ENCODE results near the gene RUNX2.

RUNX2 gene

DNA sequence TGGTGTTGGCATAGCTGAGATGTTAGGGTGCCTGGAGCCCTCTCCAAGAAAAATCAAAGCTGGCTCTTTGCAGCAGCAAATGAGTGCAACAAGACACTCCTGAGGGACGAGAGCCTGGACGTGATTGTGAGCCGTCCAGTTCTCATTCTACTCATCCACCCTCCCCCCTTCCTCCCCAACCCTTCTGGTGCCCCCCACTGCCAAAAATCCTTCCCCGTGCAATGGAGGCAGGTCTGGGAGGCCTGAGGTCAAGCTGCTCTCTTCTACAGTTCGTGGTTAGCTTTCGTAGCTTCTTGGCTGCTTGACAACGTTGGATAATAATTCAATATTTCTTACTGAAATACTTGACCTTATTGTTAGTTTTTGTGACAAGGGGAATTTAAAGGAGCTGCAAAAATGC lies 234.9 kb downstream of the RUNX2 start:
- no peak for DNase-seq

DNA sequence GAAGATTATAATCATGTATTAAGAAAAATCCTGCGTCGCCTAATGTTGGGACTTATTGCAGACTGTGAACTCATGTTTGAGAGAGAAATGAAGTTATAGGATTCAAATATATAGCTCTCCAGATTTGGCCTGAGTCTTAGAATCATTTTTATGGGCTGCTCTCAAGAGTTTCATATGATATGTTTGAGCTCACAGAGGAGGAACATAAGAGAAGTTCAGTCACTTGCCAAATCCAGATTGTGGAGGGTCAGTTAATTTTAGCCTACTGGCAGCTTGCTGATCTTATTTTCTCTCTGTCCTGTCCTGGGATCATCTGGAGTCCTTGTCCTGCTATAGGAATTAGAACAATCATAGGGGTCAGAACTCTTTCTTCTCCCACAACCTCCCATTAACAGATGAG lies 235.7 kb downstream of the RUNX2 start:
- DNase-seq = no peak

DNA sequence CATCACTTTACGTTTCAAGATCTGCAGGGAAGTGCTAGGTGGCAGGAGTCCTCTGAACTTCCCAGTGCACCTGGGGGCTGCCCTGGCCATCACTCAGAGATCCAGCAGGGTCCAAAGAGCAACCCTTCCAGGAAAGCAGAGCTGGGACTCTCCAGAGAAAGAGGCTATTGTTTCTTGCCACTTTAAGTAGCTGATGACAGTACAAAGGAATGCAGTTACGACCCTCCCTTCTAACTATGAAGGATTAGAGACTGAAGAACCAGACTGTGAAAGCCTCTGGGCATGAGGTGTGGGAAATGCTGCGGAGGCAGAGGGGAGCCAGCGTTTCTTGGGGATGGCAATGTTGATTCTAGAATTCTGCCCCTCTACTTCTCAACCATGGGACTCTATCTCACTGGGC lies 238.8 kb downstream of the RUNX2 start:
- DNase-seq = no peak

DNA sequence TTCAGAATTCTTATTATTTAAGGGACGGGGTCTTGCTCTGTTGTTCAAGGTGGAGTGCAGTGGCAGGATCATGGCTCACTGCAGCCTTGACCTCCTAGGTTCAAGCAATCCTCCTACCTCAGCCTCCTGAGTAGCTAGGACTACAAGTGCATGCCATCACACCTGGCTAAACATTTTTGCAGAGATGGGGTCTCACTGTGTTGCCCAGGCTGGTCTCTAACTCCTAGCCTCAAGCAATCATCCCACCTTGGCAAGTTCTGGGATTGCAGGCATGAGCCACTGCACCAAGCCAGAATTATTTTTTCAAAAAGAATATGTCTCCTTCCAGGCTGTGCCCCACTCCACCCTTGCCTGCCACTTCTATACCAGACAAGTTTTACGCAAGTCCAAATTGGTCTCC lies 239.7 kb downstream of the RUNX2 start:
- DNase-seq = no peak

DNA sequence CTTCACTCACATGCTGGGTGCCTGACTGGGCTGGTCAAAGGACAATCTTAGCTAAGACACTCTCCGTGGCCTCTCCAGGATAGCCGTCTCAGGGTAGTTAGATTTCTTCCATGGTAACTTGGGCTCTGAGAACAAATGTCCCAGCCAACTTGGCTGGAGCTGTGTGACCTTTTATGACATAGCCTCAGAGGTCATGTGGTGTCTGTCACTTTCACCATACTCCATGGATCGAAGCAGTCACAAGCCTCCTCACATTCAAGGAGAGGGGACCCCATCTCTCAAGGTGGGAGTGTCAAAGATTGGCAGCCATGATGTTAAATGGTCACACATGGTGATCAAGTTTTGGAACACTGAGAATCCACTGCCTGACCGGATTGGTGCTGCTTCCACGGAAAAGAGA lies 240.5 kb downstream of the RUNX2 start:
- no peak for DNase-seq

DNA sequence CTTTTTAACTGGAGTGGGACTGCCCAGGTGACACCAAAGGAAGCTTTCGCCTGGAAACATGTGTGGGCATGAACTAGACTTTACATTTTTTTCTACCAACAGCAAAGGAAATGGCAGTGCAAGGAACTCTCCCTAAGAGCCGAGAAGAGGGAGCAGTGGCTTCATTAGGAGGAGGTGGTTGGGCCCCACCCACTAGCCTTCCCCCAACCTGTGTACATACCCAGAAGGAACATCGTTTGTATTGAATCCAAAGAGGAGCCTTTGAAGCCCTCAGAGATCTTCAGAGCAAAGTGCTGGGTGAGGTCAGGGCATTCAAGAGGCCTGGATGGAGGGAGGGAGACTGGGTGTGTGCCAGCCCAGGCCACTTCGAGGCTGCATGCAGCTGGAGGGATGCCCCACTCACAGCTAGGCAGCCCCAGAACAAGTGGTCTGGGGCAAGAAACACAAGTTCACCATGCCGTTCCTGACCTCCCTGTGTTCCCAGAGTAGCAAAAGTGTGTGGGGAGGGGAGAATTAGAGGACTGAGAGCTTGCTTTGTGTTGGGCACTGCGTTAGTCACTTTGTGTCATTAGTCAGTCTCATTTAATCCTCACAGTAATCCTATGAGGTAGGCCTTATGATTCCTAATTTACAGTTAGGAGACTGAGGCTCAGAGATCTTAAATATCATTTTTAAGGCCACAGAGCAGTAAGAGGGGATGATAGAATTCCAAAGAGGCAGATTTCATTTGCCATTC lies 241.2 kb downstream of the RUNX2 start:
- DNase-seq = no peak

DNA sequence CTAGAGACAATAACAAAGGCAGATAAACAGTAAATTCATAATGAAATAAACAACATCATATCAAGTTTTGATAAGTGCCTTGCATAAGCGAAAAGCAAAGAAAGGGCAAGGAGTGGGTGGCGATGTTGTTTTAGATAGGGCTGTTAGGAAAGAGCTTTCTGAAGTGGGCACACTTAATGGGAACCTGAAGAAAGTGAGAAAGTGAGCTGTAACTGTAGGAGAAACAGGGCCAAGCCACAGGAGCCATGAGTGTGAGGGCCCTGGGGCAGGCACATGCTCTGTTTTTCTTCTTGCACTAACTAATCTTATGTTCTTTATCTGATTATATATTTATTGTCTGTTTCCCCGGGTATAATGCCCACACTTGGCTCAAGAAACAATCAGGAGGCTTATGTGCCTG lies 243.0 kb downstream of the RUNX2 start:
- no peak for DNase-seq

DNA sequence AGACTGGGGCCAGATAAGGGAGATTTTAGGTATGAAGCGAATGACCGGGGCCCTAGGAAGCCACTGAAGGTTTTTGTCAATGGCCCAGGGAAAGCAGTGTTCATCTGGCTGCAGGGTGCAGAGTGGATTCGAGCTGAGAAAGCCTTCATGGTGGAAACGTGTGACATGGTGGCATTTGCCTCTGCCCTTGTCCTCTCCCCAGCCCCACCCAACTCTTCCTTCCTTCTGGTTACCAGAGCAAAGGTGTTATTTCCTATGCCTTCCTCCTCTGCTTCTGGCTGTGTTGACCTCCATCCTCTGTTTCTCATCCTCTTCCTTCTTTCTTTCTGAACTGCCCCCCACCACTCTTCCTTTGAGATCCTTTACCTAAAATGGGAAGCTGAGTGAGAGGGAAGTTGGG lies 244.7 kb downstream of the RUNX2 start:
- no peak for DNase-seq

DNA sequence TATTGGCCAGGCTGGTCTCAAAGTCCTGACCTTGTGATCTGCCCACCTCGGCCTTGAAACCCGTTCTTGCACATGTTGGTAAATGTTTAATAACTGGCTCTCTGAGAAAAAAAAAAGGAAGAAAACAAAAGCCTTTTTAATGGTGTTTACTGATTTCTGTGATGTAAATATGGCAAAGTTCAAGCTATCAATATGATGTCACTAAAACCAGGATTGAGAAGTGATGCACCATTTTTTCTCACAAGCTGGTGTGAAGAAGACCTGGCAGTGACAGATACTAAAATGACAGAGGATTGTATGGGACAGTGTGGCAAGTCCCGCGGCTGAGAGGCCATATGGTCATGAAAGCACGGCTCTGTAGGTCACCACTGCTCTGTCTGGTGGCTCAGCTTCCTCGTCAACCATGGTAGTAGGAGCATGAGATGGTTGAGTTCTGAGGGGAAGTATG lies 245.9 kb downstream of the RUNX2 start:
- no peak for DNase-seq

DNA sequence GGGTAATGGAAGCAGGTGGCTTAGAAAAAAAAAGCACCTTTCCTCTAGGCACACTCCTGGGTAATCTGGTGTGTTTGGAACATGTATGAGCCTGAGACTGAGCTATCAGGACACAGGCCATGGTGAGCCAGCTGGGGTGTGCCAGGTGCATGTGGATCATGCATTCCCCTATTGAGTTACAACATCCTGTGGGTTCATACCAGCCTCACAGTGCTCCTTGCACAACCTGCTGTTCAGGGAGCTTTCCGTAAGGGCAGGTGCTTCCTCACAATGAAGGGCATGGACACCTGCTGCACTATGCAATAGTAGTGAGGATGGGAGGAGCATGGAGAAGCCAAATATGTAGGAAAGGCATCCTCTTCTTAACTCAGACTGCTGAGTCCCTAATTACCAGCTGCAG lies 246.8 kb downstream of the RUNX2 start:
- DNase-seq = no peak

DNA sequence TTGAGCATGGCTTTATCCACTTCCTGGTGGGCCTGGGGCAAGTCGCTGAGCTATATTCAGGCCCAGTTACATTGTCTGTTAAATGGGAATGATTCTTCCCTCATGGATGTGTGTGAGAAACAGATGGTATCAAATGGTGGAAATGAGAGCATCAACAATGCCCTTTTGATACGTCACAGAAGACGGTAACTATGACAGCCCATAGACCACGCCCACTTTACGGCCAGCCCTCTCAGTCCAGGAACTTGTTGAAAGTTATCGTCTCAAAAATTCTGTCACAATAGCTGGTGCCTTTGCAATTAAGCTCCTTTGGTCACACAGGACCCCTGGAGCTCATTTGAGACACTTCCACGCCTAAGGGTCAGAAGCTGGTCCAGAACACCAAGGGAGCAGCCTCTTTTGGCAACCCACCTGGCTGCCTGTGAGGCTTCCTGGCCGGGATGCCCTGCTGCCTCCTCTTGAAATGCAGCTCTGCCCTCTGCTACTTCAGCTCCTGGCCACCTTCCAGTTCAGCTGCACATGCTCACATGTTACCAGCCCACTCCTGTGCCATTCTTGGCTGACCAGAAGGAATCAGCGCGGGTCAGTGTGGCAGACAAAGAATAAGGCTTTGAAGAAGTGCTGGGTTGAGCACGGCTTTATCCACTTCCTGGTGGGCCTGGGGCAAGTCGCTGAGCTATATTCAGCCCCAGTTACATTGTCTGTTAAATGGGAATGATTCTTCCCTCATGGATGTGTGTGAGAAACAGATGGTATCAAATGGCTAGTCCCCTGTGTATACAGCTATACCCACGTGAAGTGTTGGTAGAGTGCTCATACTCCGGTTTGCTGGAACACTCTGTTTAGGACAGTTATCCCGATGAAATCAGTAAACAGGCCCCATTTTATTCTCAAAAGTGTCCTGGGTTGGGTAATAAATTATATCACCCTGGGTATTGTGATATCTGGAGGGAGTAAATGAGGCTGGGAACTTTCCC lies 248.8 kb downstream of the RUNX2 start:
- DNase-seq = no peak

DNA sequence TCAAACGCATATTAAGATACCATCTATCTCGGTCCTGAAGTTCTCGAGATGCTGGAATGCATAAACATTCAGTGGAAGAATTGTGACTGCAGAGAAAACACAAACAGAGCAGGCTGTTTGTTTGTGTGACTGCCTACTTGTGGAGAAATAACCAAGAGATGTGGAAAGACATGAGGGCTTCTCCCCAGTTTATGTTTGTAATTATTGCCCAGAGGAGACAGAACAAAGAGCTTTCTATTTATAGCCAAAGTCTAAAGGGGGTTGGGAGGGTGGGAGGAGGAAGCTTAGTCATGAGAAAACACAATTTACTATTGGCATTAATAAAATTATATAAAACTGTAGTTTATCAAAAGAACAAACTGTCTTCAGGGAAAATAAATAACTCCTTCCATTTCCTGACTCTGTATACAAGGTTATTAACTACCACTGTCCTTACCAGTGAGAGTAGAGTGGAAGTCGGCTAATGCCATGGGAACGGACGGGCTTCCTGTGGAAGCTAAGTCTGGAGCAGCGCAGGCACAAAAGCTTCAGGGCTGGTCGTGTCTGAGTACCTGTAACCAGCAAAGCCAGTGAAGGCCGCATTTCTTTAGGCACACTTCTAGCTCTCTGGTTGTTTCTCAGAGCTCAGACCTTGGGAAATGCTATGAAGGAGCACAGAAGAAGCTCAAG lies 249.8 kb downstream of the RUNX2 start:
- no peak for DNase-seq

DNA sequence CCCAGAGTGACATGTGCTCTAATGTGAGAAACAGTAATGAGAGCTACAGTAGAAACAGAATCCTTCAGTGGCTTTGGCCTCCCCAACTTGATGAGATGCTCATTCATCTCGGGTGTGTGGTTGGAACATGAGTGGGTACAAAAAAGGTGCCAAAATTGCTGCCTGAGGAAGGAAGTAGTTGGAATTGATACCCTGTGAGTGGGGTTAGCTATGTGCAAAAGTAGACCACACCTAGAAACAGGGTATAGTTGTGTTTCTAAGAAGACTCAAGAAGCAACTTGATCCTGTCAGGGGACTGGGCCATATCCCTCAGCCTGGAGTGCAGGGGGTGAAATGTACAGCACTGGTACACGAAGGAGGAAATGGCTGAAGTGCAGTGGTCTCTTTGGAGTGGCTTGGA lies 256.0 kb downstream of the RUNX2 start:
- no peak for DNase-seq

DNA sequence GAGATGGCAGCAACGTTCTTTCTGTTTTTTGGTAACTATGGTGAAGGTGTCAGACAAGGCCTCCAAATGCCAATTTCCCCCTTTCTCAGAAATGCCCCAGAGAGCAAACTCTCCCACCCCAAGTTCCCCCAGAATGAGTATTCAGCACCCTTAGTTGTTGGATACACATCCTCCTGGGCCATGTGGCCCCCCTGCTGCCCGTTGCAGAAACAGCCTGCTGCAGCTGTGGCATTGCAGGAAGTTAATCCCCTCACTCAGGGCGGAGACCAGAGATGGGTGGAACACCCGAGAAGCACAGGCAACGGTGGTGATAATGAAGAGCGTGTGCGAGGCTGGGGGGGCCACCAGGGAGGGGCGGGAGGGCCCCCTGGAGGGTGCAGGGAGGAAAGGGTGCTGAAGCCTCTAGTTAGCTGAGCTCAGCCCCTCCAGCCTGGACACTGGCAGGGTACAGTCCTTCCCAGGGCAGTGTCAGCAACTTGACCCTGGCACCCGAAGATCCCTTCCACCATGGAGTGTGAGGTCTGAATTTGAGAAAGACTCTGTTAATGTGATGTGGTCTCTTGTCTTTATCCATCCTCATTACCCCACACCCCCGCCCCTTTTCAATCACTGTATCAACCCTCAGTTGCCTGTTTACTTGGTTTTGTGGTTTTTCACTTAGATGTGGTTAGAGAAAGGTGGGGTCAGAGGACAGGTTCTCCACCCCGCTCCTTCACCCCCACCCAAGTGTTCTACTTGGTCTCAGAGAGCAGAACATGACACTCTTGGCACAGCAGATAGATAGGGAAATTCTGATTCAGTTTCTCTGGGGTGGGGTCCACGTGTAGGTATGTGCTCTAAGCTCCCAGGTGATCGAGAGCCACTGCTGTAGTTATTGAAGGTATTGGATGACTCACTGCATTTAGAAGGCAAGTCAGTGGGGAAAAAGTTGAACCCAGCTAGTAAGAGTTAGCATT lies 258.4 kb downstream of the RUNX2 start:
- peak; percentile 70 for DNase-seq

DNA sequence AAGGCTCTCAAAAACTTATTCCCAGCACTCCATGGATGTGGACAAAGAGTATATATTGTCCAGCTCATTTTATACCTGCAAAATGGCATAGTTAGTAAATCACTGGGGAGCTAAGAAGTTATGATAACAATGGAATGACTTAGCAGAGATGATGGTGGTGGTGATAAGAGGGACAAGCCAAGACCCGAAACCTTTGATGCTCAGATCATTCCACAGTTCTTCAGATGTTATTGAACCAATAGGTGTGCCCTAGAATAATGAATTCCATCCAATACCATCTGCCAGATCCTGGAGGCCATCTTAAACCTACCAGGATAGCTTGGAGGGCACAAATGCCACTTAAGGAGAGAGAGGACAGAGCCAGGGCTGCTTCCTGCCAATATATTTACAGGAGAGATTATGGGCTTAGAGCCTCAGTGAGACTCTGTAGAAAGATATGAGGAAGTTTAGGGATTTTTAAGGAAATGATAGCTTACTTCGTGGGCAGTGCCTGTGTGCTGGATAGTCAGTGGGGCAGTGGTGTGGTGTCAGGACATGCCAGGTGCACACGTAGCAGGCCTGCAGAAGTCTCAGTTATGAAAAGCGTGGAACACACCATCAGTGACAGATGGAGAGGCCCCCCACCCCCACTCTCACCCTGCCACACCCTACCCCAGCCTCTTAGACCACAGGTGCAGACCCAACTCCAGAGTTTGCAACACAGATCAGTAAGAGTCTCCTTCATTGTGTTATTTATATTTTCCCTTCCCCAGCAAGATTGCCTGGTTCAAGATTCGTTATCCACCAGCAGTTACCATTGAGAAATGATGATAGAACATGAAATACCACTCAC lies 259.3 kb downstream of the RUNX2 start:
- no peak for DNase-seq

DNA sequence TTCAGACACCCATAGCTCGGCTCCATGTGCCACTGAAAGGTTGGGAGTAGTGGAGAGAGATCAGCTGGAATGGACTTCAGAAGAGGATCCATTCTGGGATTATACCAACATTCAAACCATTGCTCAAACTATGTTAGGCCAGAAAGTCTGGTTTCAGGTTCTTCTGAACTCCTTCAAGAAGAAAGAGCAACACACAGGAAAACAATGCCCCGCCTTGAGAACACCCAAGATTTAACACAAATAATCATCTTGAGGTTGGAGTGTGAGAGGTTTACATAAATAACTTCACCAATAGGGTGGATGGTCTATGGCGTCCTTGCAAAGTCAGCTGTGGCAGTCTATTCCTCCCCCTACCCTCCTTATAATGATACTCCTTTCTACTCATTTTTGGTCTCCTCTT lies 261.2 kb downstream of the RUNX2 start:
- DNase-seq = no peak

DNA sequence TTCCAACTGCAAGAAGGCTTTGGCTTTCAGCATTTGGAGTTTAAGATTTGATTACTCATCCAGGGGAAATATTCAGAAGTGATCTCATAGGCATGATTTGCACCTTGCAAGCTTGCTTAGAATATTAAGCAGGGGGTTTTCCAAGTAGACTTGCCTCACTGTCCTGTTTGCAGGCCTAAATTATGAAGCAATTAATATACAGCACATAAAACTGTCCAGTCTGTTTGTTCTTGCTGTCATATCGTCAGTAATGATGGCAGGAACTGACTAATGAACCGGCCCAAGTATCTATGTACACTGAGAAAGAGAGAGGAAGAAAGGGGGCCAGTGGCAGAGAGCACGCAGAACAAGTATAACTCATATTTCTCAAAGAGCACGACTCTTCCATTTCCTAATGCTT lies 262.1 kb downstream of the RUNX2 start:
- DNase-seq = no peak

DNA sequence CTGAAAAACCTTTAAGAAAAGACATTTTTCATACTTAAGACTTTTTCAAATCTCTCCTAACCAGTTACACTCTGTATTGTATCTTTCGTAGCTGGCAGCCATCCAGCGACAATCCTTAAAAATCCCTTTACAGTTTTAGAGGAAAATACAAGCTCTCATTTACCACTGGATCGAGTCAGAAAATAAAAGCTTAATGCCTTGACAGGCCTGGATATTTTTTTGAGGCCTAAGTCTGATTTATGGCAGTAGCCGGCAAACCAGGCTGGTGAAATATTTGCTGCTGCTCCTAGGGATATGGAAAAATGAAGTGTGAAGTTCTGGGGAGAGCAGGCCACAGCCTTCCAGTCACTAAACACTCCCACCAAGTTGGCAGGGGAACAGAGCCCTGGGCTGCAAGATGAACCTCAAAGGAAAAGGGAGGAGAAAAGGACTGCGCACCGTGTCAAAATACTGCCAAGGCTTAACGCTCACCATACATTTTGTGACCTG lies 262.6 kb downstream of the RUNX2 start:
- no peak for DNase-seq

DNA sequence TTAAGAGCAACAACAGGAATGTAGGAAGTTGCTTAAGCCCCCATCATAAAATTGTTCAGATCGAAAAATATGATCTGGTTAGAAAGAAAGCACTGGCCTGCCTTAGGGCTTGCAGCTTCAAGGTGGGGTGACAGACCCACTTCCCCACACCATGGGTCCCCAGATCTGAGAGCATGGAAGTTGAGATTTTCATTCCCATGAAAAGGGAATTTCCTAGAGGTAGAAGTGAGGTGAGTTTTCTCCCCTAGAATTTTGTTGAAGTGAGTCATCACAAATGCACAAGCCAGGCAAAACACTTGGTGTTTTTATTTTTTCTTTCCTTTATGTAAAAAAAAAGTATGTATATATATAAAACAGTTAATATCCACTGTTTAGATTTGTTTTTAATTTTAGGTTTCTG lies 263.2 kb downstream of the RUNX2 start:
- no peak for DNase-seq

DNA sequence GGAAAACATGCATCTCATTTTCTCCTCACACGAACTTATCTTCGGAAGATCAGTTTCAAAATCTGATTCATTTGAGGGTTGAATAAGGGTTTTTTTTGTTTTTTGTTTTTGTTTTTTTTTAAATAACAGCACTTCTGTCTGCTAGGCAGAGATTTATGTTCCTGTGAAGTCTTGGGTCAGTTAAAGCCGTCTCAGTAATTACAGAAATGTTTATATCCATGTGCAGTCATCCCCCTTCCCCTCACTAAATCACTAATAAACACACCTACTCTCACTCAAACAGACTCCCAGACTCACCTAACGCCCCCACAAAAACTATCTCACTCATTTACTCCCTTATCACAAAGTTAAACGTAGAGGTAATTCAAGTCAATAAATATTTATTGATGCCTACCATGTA lies 263.8 kb downstream of the RUNX2 start:
- DNase-seq = no peak

DNA sequence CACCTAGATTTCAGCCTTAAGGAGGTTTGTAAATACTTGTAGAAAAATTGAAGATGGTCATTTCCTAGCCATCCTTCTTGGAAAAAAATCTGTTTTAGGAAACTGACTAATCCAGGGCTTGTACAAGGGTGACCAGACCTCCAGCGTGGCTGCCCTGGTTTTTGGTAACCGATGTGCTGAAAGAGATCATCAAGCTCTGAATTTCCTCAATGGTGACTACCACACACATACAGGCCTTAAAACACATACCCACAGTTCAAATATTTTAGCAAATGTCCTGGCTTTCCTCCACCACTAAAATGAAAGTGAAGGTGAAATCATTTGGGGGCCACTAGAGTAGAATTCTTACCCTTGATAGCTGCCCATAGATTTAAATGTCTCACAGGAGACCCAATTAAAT lies 264.9 kb downstream of the RUNX2 start:
- no peak for DNase-seq
